Neural progenitor cell (in vitro differentiated cells): ENCODE results near the gene BCR. TPM values are rescaled to one million over a fixed set of nuclear protein-coding genes. Genes with fewer than 3 reads are reported as not detected.
A peak's percentile ranks its signal among the peaks of the same experiment; 100 is the strongest.

Experiments used
- DNase-seq: peaks from one replicate; pipeline ENCODE4 v3.0.0-alpha.2; 2016; ENCODE audit warnings: low spot score
- H2AFZ ChIP-seq: fragments of 200-600 bp; sonication (generic); replicated peaks from 2 replicates; pipeline ENCODE4 v1.6.1; 2016; ENCODE audit warnings: antibody characterized with exemption
- H3F3A ChIP-seq: fragments of 200-600 bp; sonication (generic); 2 replicates; pipeline ENCODE4 v1.6.1; 2016; ENCODE audit warnings: antibody characterized with exemption, low read depth
- H3K27ac ChIP-seq: fragments of 200-600 bp; sonication (generic); 2 replicates; pipeline ENCODE4 v1.5.1; 2016; ENCODE audit warnings: mild to moderate bottlenecking
- H3K27me3 ChIP-seq: fragments of 200-600 bp; sonication (generic); 2 replicates; pipeline ENCODE4 v1.6.1; 2016; ENCODE audit warnings: mild to moderate bottlenecking, moderate library complexity
- H3K36me3 ChIP-seq: fragments of 200-600 bp; sonication (generic); 2 replicates; pipeline ENCODE4 v1.5.1; 2016
- H3K4me1 ChIP-seq: fragments of 200-600 bp; sonication (generic); 2 replicates; pipeline ENCODE4 v1.6.1; 2016; ENCODE audit warnings: mixed run types
- H3K4me2 ChIP-seq: fragments of 200-600 bp; sonication (generic); 2 replicates; pipeline ENCODE4 v1.6.1; 2016
- H3K4me3 ChIP-seq: fragments of 200-600 bp; sonication (generic); 2 replicates; pipeline ENCODE4 v1.5.1; 2016
- H3K79me2 ChIP-seq: fragments of 200-600 bp; sonication (generic); 2 replicates; pipeline ENCODE4 v1.6.1; 2016; ENCODE audit warnings: low read depth
- H3K9ac ChIP-seq: fragments of 200-600 bp; sonication (generic); 2 replicates; pipeline ENCODE4 v1.6.1; 2016
- H3K9me3 ChIP-seq: fragments of 200-600 bp; sonication (generic); 2 replicates; pipeline ENCODE4 v1.5.1; 2016; ENCODE audit warnings: low read depth
- H4K20me1 ChIP-seq: fragments of 200-600 bp; sonication (generic); 2 replicates; pipeline ENCODE4 v1.6.1; 2016; ENCODE audit warnings: low read depth
- H3K27ac Mint-ChIP-seq: 3 replicates; pipeline ENCODE4 v1.8.0; 2021; ENCODE audit warnings: mixed read lengths
- H3K27me3 Mint-ChIP-seq: 2 replicates; pipeline ENCODE4 v1.8.0; 2022; ENCODE audit warnings: low read depth, mild to moderate bottlenecking, inconsistent platforms, moderate library complexity, mixed read lengths; ENCODE audit not compliant: insufficient read depth
- H3K36me3 Mint-ChIP-seq: 3 replicates; pipeline ENCODE4 v1.8.0; 2021; ENCODE audit warnings: mixed read lengths
- H3K4me1 Mint-ChIP-seq: 3 replicates; pipeline ENCODE4 v1.8.0; 2021; ENCODE audit warnings: mixed read lengths
- H3K4me3 Mint-ChIP-seq: 3 replicates; pipeline ENCODE4 v1.8.0; 2021; ENCODE audit warnings: mild to moderate bottlenecking, moderate library complexity, mixed read lengths
- H3K9me3 Mint-ChIP-seq: 3 replicates; pipeline ENCODE4 v1.8.0; 2020; ENCODE audit warnings: mixed read lengths
- EZH2 ChIP-seq: fragments of 200-600 bp; sonication (generic); IDR thresholded peaks from 2 replicates; pipeline ENCODE4 v1.6.1; 2017; ENCODE audit warnings: antibody characterized with exemption, mild to moderate bottlenecking, moderate library complexity
- EZH2phosphoT487 ChIP-seq: fragments of 200-600 bp; sonication (generic); IDR thresholded peaks from 2 replicates; pipeline ENCODE4 v1.6.1; 2017; ENCODE audit warnings: antibody characterized with exemption
- total RNA-seq: library from RNA; depleted of rRNA; stranded (reverse); fragments of >200 nt; gene quantifications from 2 replicates; pipeline ENCODE4 v1.2.3, GENCODE V29; 2015; ENCODE audit warnings: low replicate concordance
- TF ChIP-seq, protein P1 (sequence below): fragments of 200-600 bp; sonication (generic); IDR thresholded peaks from 2 replicates; pipeline ENCODE4 v1.5.1; 2017; ENCODE audit warnings: antibody characterized with exemption, mild to moderate bottlenecking

BCR gene
- total RNA-seq, 1 donor from 2014 or later = 35.5 TPM

DNA sequence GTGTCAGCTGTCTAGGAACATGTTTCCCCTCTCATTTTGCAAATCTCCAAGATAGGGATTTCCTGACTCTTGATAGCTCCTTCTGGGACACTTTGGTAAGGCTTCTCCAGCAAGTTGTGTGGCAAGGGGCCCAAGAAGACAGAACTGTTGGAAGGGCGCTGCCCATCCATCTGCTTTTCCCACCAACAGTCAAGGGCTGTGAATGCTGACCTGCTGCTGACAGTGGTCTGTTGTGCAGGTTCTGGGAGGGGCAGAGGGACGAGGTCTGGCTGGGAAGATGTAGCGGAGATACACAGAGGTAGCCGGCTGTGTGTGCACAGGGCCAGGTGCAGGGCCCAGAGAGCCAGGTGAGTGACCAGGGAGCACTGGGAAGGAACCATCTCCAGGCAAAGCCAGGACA, 12.2 kb downstream of the BCR start:
- Histone ChIP-seq H3K4me2 (no peak overlapping the region), H3K4me3 (no peak overlapping the region), H3K27ac (no peak overlapping the region), H3K4me1 (peaks cover 10% of the 10 kb centered on the region), H2AFZ (no peak overlapping the region), H3K27me3 (no peaks in the 10 kb centered on the region), H3K36me3 (no peaks in the 10 kb centered on the region), H3K79me2 (peaks cover 99% of the 10 kb centered on the region), H3K9me3 (no peaks in the 10 kb centered on the region), H3K9ac (no peak overlapping the region), H3F3A (no peaks in the 10 kb centered on the region), H4K20me1 (peaks cover 90% of the 10 kb centered on the region)
- no peak overlapping the region for H3K27ac Mint-ChIP-seq
- peaks cover 36% of the 10 kb centered on the region for H3K36me3 Mint-ChIP-seq
- DNase-seq = no peak
- no peaks in the 10 kb centered on the region for H3K9me3 Mint-ChIP-seq
- no peak overlapping the region for H3K4me3 Mint-ChIP-seq
- no peaks in the 10 kb centered on the region for H3K27me3 Mint-ChIP-seq
- TF ChIP-seq EZH2phosphoT487 = no peak
- TF ChIP-seq, protein P1, sequence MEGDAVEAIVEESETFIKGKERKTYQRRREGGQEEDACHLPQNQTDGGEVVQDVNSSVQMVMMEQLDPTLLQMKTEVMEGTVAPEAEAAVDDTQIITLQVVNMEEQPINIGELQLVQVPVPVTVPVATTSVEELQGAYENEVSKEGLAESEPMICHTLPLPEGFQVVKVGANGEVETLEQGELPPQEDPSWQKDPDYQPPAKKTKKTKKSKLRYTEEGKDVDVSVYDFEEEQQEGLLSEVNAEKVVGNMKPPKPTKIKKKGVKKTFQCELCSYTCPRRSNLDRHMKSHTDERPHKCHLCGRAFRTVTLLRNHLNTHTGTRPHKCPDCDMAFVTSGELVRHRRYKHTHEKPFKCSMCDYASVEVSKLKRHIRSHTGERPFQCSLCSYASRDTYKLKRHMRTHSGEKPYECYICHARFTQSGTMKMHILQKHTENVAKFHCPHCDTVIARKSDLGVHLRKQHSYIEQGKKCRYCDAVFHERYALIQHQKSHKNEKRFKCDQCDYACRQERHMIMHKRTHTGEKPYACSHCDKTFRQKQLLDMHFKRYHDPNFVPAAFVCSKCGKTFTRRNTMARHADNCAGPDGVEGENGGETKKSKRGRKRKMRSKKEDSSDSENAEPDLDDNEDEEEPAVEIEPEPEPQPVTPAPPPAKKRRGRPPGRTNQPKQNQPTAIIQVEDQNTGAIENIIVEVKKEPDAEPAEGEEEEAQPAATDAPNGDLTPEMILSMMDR = no peak
- TF ChIP-seq EZH2 = no peak
- H3K4me1 Mint-ChIP-seq = peaks cover 44% of the 10 kb centered on the region

DNA sequence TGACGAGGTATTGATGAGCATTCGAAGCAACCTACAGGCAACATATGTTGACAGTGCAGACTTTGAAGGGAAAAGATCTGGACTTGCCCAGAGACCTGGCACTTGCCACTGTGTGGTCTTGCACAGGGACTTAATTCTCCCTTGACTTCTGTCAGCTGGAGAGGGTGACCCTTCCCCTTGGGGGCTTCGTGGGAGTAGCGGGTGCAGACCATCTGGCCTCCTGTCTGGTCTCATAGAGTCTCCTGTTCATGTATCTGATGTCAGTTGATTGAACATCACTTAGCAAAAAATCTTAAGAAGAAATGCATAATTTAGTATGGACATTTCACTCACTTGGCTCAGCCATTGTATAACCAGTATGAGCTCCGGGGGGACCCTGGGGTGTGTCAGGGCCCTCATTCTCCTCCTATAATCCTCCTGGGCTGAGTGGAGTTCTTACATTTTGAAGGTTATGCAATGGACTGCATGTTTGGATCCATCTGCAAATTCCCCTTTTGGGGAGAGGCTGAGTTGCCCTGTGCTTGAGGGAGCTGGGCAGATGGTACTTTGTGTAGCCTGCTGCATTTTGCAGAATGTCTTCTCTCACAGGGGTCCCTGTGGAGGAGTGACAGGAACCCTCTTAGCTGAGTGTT, 13.0 kb downstream of the BCR start:
- H3K4me2 ChIP-seq = no peak overlapping the region
- H3K27ac ChIP-seq = no peak overlapping the region
- H3K27ac Mint-ChIP-seq = peak overlapping the region; percentile 50
- no peak for DNase-seq
- H3F3A ChIP-seq = peaks cover 1% of the 10 kb centered on the region
- no peaks in the 10 kb centered on the region for H3K36me3 ChIP-seq
- peaks cover 99% of the 10 kb centered on the region for H3K79me2 ChIP-seq
- peaks cover 88% of the 10 kb centered on the region for H4K20me1 ChIP-seq
- peaks cover 35% of the 10 kb centered on the region for H3K36me3 Mint-ChIP-seq
- H3K9ac ChIP-seq = no peak overlapping the region
- TF ChIP-seq, protein P1 = no peak
- no peak for TF ChIP-seq EZH2
- no peak for TF ChIP-seq EZH2phosphoT487
- no peak overlapping the region for H3K4me3 Mint-ChIP-seq
- H3K4me1 ChIP-seq = peaks cover 2% of the 10 kb centered on the region
- no peaks in the 10 kb centered on the region for H3K27me3 ChIP-seq
- no peaks in the 10 kb centered on the region for H3K27me3 Mint-ChIP-seq
- no peaks in the 10 kb centered on the region for H3K9me3 ChIP-seq
- no peak overlapping the region for H2AFZ ChIP-seq
- H3K4me1 Mint-ChIP-seq = peaks cover 43% of the 10 kb centered on the region
- H3K4me3 ChIP-seq = no peak overlapping the region
- H3K9me3 Mint-ChIP-seq = peaks cover 1% of the 10 kb centered on the region

DNA sequence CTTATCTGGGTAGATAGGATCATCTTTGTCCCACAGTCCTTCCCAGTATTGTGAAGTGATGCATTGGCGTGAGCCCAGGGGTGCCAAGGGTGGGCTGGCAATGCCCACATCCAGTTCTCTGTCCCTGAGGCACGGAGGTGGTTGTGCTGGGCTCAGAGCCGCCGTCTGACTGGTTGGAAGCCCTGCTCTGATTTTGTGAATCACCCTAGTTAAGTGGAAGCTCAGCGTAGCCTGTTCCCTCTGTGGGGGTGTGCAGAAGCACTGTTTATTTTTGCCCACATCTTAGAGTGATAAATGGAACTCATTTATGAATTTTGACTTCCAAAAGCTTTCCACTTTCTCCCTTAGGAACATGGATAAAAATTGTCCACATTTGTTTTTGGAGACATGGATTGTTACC, 13.6 kb downstream of the BCR start:
- peaks cover 99% of the 10 kb centered on the region for H3K79me2 ChIP-seq
- Mint-ChIP-seq H3K4me1 (peaks cover 46% of the 10 kb centered on the region), H3K27ac (peak overlapping the region; percentile 50), H3K9me3 (peaks cover 2% of the 10 kb centered on the region), H3K36me3 (peaks cover 37% of the 10 kb centered on the region), H3K4me3 (no peak overlapping the region), H3K27me3 (no peaks in the 10 kb centered on the region)
- TF ChIP-seq EZH2 = no peak
- no peak for TF ChIP-seq EZH2phosphoT487
- TF ChIP-seq, protein P1 = no peak
- no peak for DNase-seq
- no peak overlapping the region for H3K9ac ChIP-seq
- no peaks in the 10 kb centered on the region for H3K9me3 ChIP-seq
- H3K4me2 ChIP-seq = no peak overlapping the region
- H3K27me3 ChIP-seq = no peaks in the 10 kb centered on the region
- H3K4me3 ChIP-seq = no peak overlapping the region
- no peak overlapping the region for H2AFZ ChIP-seq
- no peaks in the 10 kb centered on the region for H3K36me3 ChIP-seq
- H3K4me1 ChIP-seq = peaks cover under 1% of the 10 kb centered on the region
- peaks cover 88% of the 10 kb centered on the region for H4K20me1 ChIP-seq
- no peak overlapping the region for H3K27ac ChIP-seq
- H3F3A ChIP-seq = peaks cover 7% of the 10 kb centered on the region
